ENCODE measurements around the gene MDP1.

Gene MDP1

DNA sequence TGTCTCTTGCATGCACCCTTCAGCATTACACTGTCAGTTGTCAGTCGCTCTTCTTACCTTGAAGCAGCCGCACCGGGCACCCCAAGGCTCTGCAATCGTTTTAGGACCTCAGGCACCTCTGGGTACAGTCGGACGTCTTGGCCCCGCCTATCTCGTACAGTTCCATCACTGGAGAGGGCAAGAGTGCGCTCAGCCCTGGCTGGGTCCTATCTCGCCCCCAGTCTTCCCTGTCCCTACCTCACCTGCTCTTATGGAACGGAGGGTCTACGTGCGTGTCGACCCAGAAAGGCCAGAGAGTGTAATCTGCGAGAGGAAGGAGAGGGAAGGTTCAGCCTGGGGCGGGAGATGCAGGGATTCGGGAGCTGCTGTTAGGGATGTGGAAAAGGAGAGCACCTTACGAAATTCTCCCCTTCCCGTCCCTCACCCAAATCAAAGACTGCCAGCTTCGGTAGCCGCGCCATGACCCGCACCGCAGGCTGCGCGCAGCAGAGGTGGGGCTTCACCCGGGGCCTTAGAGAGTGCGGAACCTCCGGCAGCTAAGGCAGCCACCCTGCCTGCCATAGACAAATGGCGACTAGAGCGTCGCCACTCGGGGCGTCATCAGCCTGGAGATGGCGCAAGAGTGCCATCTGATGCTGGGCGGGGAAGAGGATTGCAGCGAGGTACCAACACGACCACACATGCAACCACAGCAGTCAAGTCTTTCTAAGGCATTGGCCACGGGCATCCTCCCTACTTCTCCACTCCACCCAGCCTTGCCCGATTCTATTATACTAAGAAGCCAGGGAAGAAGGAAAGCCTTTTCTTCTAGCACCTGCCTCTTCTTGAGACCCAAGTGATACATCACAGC lies at the start of gene MDP1:
TSS of gene MDP1 (minus strand) at position 572 of the 850 bp plus-strand sequence. CDS start at position 461, 111 bp downstream.
- DNase-seq (ENCODE audit: low read depth in 1 of 2, low spot score in 1 of 2) = peak; percentile 54 to 75

GRCh38 chr14:24264298-24264697 lies 48.4 kb upstream of the MDP1 start:
- DNase-seq (ENCODE audit: low read depth in 1 of 2, low spot score in 1 of 2) = no peak

DNA sequence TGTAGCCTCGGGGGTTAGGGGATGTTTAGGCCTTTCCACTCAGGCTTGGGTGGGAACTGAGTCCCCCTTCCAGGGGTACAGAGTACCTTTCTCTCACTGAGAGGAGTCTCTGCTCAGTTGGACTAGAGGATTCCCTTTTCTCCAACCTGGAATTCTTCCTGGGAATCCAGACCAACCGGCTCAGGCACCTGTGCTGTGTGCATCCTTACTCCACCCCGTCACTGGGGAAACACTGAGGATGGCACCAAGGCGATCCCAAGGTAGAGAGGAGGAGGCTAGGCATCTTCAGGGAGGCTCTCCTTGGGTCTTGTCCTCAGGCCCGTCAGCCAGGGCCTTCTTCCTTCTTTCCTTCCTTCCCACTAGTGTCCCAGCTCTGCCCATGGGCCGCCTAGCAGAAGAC lies 48.0 kb upstream of the MDP1 start:
- DNase-seq (ENCODE audit: low read depth in 1 of 2, low spot score in 1 of 2) = no peak

DNA sequence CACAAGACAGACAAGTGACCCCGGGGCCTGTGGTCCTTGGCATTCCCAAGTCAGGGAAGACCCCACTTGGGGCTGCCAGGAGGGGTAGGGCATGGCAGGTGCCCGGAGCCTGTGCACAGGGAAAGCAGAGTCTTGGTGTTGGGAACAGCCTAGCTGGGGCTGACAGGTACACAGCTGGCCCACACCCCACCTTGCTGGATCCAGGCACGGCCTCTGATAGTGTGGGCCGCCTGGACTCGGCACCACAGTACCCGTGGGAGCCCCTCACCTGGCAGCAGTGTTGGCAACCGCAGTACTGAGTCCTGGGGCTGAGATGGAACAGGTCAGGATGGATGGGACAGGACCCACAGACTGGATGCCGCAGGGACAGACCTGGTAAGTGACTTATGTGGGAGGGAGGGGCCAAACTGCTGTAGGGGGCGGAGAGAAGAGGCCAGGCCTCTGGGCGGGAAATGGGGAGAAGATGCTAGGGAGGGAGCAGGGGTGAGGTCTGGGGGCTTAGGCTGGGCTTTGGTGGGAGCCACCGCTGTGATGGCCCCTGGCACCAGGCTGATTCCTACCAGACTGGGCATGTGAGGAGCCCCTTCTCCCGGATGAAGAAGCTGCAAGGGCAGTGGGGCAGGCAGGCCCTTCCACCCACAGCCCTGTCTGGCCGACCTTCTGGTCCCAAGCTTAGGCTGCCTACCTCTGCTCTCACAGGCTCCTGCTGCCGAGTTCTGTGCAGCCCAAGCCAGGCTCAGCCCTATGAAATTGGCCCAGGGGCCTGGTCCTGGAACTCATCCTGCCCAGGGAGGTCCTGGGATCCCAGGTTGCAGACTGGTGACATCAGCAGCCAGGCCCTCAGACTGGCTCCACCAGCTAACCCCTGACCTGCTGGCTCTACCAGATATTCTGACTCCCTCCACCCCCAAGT lies 47.2 kb upstream of the MDP1 start, which contains the start of gene TGM1:
TSS of gene TGM1 (minus strand) at position 357 of the 913 bp plus-strand sequence. CDS start 825 bp downstream, outside the sequence.
- DNase-seq (ENCODE audit: low read depth in 1 of 2, low spot score in 1 of 2) = no peak

DNA sequence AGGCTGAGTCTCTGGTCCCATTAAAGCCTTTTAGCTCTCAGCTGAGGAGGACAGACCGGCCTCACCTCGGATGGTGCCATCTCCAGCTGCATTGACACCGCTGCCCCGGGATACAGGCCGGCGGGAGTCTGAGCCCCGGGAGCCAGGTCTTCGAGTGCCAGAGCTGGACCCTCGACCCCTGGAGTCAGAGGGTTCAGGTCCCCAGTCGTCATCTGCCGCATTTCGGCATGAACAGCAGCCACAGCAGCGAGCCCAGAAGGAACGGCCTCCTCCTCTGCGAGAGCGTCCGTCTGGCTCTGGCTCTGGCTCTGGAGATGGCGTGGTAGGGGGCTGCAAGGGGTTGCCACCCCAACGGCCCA lies 46.1 kb upstream of the MDP1 start:
- DNase-seq (ENCODE audit: low read depth in 1 of 2, low spot score in 1 of 2) = no peak

GRCh38 chr14:24261256-24261968 lies 45.5 kb upstream of the MDP1 start:
- DNase-seq (ENCODE audit: low read depth in 1 of 2, low spot score in 1 of 2) = no peak

DNA sequence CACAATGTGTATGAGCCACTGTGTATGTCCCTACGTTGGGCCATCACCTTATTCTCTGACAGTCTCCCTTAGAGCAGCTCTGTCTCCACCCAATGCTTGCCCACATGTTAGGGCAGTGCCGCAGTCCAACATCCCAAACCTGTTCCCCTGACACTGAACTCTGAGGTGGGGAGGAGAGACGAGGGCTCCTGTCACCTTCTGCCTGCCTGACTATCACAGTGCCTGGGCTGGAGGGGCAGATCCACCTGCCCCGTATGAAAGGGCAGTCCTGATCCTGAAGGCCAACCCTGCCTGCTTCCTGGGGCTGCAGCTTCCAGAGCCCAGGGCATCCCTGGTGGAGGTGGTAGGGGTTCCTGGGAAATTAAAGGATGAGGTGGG lies 44.9 kb upstream of the MDP1 start:
- DNase-seq (ENCODE audit: low read depth in 1 of 2, low spot score in 1 of 2) = no peak

- DNase-seq (ENCODE audit: low read depth in 1 of 2, low spot score in 1 of 2) = no peak
Measured at GRCh38 chr14:24260026-24260779, 44.3 kb upstream of the MDP1 start.

DNA sequence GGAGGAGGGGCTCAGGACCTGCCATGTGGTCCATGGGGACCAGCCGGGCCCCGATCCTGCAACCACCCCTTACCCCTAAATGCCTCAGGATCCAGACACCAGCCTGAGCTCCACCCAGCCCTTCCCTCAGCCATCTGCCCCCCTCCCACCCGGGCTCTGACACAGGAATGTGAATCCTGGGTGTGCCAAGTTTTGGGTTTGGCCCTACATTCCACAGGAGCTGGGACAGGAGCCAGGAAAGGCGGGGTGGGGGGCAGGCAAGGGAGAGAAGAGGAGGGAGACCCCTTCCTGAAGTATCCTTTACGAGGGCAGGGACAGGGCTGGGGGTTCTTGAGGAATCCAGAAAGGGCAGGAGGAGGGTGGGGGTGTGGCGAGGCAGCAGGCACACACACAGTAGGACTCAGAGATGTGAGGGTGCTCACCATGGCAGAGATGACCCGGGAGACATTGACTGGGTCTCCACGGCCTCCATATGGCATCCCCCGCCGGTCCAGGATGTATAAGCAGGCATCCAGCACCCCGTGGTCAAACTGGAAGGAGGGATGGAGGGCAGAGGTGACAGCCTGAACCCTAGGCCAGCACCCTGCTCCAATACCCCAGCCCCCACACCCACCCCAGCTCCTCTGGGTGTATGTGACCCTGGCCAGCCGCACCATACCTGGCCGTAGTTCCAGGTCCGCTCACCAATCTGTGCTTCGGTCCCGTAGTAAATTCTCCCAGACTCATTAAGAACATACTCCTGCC lies 43.6 kb upstream of the MDP1 start:
- DNase-seq (ENCODE audit: low read depth in 1 of 2, low spot score in 1 of 2) = no peak

DNA sequence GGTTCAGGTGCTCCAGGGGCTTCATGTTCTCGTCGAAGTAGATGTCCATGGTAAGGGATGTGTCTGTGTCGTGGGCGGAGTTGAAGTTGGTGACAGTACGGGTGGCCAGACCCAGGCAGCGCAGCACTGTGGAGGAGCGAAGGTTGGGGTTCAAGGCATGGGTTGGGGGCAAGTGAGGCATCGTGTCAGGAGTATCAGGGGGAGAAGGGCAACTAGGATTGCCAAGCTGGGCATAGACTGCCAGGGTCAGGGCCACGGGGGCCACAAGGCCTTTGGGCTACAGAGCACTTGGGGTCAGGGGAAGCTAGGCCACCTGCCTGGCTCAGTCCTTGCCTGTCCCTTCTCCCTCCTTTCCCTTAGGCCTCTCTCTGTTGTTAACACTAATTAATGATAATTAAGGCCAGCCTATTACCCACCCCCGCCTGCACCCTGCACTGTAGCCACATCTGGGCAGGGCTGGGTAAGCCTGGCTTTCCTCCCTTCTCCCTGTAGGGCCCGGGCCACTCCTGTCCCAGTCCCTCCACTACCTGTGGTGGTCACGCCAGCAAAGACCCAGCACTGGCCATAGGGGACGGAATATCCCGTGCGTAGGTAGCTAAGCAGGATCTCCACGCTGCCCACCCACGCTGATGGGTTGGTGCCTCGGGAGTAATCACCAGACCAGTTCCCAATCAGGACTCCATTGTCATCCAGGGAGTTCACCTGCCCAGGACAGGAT lies 42.8 kb upstream of the MDP1 start:
- no peak for DNase-seq (ENCODE audit: low read depth in 1 of 2, low spot score in 1 of 2)

GRCh38 chr14:24258119-24258518 lies 42.3 kb upstream of the MDP1 start:
- DNase-seq (ENCODE audit: low read depth in 1 of 2, low spot score in 1 of 2) = no peak

DNA sequence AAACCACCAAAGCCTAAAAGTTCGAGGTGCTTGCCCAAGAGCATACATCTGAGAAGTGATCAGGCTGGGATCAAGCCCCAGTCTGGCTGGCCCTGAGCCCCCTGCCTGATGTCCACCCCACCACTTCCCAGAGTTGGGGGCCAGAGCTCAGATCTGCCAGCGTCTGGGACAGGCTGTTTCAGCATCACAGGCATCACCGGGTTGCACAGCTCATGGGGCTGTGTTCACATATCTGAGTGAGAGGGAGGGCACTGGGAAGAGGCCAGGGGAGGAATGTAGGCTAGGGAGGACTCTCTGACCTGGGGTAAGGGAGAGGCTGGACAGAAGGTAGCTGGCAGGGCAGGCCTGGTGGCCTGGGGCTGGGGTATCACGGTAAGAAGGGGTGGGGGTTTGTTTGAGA lies 41.1 kb upstream of the MDP1 start:
- no peak for DNase-seq (ENCODE audit: low read depth in 1 of 2, low spot score in 1 of 2)

GRCh38 chr14:24255931-24256711 lies 40.3 kb upstream of the MDP1 start:
- DNase-seq (ENCODE audit: low read depth in 1 of 2, low spot score in 1 of 2) = no peak

DNA sequence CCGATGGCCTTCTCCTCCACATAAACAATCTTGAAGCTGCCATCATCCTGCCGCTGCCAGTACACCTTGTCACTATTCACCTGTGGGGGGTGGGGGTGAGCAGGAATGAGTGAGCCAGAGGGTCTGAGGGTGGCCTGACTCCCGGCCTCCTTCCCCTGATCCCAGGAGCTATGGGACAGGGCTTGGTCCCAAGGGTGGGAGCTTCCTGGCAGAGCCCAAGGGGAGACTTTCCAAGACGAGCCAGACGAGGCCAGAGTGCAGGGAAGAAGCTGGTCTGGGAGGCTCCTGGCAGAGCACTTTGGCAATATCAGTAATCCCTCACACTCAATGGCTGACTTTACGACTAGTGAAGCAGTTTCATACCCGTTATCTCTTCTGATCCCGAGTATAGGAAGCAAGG lies 39.6 kb upstream of the MDP1 start:
- no peak for DNase-seq (ENCODE audit: low read depth in 1 of 2, low spot score in 1 of 2)

DNA sequence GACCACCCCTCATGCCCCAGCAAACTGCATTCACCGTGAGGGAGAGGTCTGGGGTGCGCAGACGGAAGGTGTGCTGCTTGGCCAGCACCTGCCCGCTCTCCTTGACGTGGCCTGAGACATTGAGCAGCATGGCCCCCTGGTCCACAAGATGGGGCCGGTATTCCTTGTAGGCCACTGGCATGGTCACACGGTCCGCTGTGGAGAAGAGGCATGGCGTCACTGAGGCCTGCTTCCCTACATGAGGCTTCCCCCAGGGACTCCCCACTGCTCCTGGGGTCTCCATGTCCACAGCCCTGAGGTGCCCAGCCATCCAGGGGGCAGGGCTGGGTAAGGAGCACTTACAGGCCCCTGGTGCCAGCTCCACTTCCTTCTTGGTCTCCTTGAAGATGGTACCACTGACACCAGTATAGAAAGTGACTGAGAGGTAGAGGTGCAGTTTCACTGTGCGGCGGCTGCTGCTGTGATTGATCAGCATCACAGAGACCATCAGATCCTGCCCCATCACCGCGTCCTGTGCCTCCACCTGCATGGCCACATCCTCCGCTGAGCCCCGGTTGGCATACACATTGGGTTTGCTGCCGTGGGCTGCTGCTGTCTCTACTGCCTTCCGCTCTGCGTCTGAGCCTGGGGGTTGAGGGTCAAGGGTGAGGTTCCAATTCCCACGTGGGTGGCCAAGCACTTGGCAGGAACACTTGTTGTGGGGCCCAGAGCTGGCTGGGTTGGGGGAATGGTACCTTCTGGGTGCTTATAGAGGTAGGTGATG lies 38.9 kb upstream of the MDP1 start:
- DNase-seq (ENCODE audit: low read depth in 1 of 2, low spot score in 1 of 2) = no peak

- DNase-seq (ENCODE audit: low read depth in 1 of 2, low spot score in 1 of 2) = no peak
Measured at GRCh38 chr14:24253936-24254335, 38.1 kb upstream of the MDP1 start.

GRCh38 chr14:24252289-24253124 lies 36.6 kb upstream of the MDP1 start:
- no peak for DNase-seq (ENCODE audit: low read depth in 1 of 2, low spot score in 1 of 2)

All from activated CD4-positive, alpha-beta T cell treated with anti-CD3 and anti-CD28 coated beads, Interleukin-2, amount 50 U/mL, for 24 hours (primary cell).